Neural cell (in vitro differentiated cells): Measurements from ENCODE around the gene RAMP2. TPM values are rescaled to one million over a fixed set of nuclear protein-coding genes. Genes with fewer than 3 reads are reported as not detected.

Source experiments
- H2AFZ ChIP-seq: fragments of 200-600, 300-800 bp; sonication (generic), shearing (Covaris generic); 2 replicates; pipeline ENCODE4 v1.6.0; 2014; ENCODE audit warnings: low read depth, mild to moderate bottlenecking, antibody characterized with exemption, low read length, moderate library complexity
- H3F3A ChIP-seq: fragments of 200-600 bp; shearing (Covaris generic); 2 replicates; pipeline ENCODE4 v1.6.1; 2016; ENCODE audit warnings: mild to moderate bottlenecking, moderate library complexity, mixed read lengths, antibody characterized with exemption, low read length; ENCODE audit not compliant: insufficient read depth, poor library complexity, severe bottlenecking
- H3K27ac ChIP-seq: fragments of 200-600, 300-800 bp; sonication (generic), shearing (Covaris generic); 2 replicates; pipeline ENCODE4 v1.5.1; 2014; ENCODE audit warnings: mild to moderate bottlenecking, low read length, moderate library complexity
- H3K27me3 ChIP-seq: fragments of 300-800, 200-600 bp; sonication (generic), shearing (Covaris generic); 2 replicates; pipeline ENCODE4 v1.6.0; 2014; ENCODE audit warnings: mild to moderate bottlenecking, low read depth, low read length, moderate library complexity; ENCODE audit not compliant: insufficient read depth
- H3K36me3 ChIP-seq: fragments of 300-800, 200-600 bp; sonication (generic), shearing (Covaris generic); 2 replicates; pipeline ENCODE4 v1.5.1; 2014; ENCODE audit warnings: mild to moderate bottlenecking, antibody characterized with exemption, low read length, moderate library complexity; ENCODE audit not compliant: insufficient read depth
- H3K4me2 ChIP-seq: fragments of 300-800, 200-600 bp; sonication (generic), shearing (Covaris generic); 2 replicates; pipeline ENCODE4 v1.6.0; 2014; ENCODE audit warnings: mild to moderate bottlenecking, low read length
- H3K4me3 ChIP-seq: fragments of 300-800, 200-600 bp; sonication (generic), shearing (Covaris generic); 2 replicates; pipeline ENCODE4 v1.5.1; 2014; ENCODE audit warnings: mild to moderate bottlenecking, low read length, moderate library complexity
- H3K79me2 ChIP-seq: fragments of 200-600 bp; shearing (Covaris generic); replicated peaks from 2 replicates; pipeline ENCODE4 v1.6.0; 2014; ENCODE audit warnings: mild to moderate bottlenecking, low read length, moderate library complexity; ENCODE audit not compliant: insufficient read depth
- H3K9ac ChIP-seq: fragments of 300-800, 200-600 bp; sonication (generic), shearing (Covaris generic); 2 replicates; pipeline ENCODE4 v1.6.1; 2016; ENCODE audit warnings: mild to moderate bottlenecking, low read length, mixed read lengths
- H3K9me2 ChIP-seq: fragments of 200-600 bp; shearing (Covaris generic); 2 replicates; pipeline ENCODE4 v1.6.1; 2016; ENCODE audit warnings: mild to moderate bottlenecking, low read length, mixed read lengths; ENCODE audit not compliant: insufficient read depth
- H3K9me3 ChIP-seq: fragments of 200-600, 300-800 bp; sonication (generic), shearing (Covaris generic); 2 replicates; pipeline ENCODE4 v1.6.1; 2016; ENCODE audit warnings: mild to moderate bottlenecking, mixed run types, low read length, moderate library complexity, mixed read lengths
- H4K20me1 ChIP-seq: fragments of 200-600 bp; shearing (Covaris generic); 2 replicates; pipeline ENCODE4 v1.6.1; 2016; ENCODE audit warnings: mild to moderate bottlenecking, mixed run types; ENCODE audit not compliant: insufficient read depth
- CTCF ChIP-seq: fragments of 450-650 bp; IDR thresholded peaks from 2 replicates; pipeline ENCODE4 v1.5.1; 2014; ENCODE audit warnings: antibody characterized with exemption, mild to moderate bottlenecking, moderate library complexity; ENCODE audit not compliant: poor library complexity, severe bottlenecking
- EP300 ChIP-seq: fragments of 450-650 bp; conservative IDR thresholded peaks from 2 replicates; pipeline ENCODE4 v1.6.1; 2014; ENCODE audit warnings: antibody characterized with exemption, mild to moderate bottlenecking, moderate library complexity; ENCODE audit not compliant: poor library complexity, severe bottlenecking
- EZH2 ChIP-seq: fragments of 200-600, 300-800 bp; shearing (Covaris generic), sonication (generic); IDR thresholded peaks from 2 replicates; pipeline ENCODE4 v1.6.1; 2014; ENCODE audit warnings: antibody characterized with exemption, low read length, borderline replicate concordance, mild to moderate bottlenecking; ENCODE audit not compliant: insufficient read depth, poor library complexity, severe bottlenecking
- MXI1 ChIP-seq: fragments of 450-650 bp; conservative IDR thresholded peaks from 2 replicates; pipeline ENCODE4 v1.6.1; 2014; ENCODE audit warnings: antibody characterized with exemption, mild to moderate bottlenecking; ENCODE audit not compliant: poor library complexity, severe bottlenecking
- POLR2AphosphoS5 ChIP-seq: IDR thresholded peaks from 2 replicates; pipeline ENCODE4 v1.6.1; 2012
- RAD21 ChIP-seq: fragments of 450-650 bp; conservative IDR thresholded peaks from 2 replicates; pipeline ENCODE4 v1.6.1; 2014; ENCODE audit warnings: antibody characterized with exemption, mild to moderate bottlenecking, moderate library complexity
- SMC3 ChIP-seq: fragments of 450-650 bp; conservative IDR thresholded peaks from 2 replicates; pipeline ENCODE4 v1.6.1; 2014; ENCODE audit warnings: antibody characterized with exemption, mild to moderate bottlenecking, moderate library complexity; ENCODE audit not compliant: poor library complexity
- TAF1 ChIP-seq: IDR thresholded peaks from 2 replicates; pipeline ENCODE4 v1.6.1; 2012; ENCODE audit warnings: low read depth
- polyA plus RNA-seq: library from polyadenylated mRNA; depleted of rRNA; stranded (reverse); fragments of >200 nt; gene quantifications from 2 replicates; pipeline ENCODE4 v1.2.3, GENCODE V29; 2014
- TF ChIP-seq, protein P1 (sequence below): IDR thresholded peaks from 2 replicates; pipeline ENCODE4 v1.6.1; 2012; ENCODE audit warnings: borderline replicate concordance

Gene RAMP2
- polyA plus RNA-seq, 1 donor from 2014 or later, result 2.1 TPM

GRCh38 chr17:42759982-42760651 lies 910 bp upstream of the RAMP2 start:
- no peak overlapping the region for H3K4me2 ChIP-seq
- peaks cover 29% of the 10 kb centered on the region for H3K27me3 ChIP-seq
- peak overlapping the region; percentile 61 for H3K4me3 ChIP-seq
- H4K20me1 ChIP-seq, result no peaks in the 10 kb centered on the region
- H3K9me3 ChIP-seq, result no peaks in the 10 kb centered on the region
- H3K9me2 ChIP-seq, result no peaks in the 10 kb centered on the region
- H2AFZ ChIP-seq, result no peak overlapping the region
- TF ChIP-seq EP300, result no peak
- TF ChIP-seq SMC3, result no peak
- TF ChIP-seq EZH2, result no peak
- TF ChIP-seq TAF1, result no peak
- TF ChIP-seq POLR2AphosphoS5, result no peak
- TF ChIP-seq, protein P1, sequence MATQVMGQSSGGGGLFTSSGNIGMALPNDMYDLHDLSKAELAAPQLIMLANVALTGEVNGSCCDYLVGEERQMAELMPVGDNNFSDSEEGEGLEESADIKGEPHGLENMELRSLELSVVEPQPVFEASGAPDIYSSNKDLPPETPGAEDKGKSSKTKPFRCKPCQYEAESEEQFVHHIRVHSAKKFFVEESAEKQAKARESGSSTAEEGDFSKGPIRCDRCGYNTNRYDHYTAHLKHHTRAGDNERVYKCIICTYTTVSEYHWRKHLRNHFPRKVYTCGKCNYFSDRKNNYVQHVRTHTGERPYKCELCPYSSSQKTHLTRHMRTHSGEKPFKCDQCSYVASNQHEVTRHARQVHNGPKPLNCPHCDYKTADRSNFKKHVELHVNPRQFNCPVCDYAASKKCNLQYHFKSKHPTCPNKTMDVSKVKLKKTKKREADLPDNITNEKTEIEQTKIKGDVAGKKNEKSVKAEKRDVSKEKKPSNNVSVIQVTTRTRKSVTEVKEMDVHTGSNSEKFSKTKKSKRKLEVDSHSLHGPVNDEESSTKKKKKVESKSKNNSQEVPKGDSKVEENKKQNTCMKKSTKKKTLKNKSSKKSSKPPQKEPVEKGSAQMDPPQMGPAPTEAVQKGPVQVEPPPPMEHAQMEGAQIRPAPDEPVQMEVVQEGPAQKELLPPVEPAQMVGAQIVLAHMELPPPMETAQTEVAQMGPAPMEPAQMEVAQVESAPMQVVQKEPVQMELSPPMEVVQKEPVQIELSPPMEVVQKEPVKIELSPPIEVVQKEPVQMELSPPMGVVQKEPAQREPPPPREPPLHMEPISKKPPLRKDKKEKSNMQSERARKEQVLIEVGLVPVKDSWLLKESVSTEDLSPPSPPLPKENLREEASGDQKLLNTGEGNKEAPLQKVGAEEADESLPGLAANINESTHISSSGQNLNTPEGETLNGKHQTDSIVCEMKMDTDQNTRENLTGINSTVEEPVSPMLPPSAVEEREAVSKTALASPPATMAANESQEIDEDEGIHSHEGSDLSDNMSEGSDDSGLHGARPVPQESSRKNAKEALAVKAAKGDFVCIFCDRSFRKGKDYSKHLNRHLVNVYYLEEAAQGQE, result no peak
- no peak for TF ChIP-seq MXI1
- TF ChIP-seq RAD21, result no peak
- no peak for TF ChIP-seq CTCF
- no peak overlapping the region for H3K9ac ChIP-seq
- no peaks in the 10 kb centered on the region for H3F3A ChIP-seq
- H3K79me2 ChIP-seq, result no peaks in the 10 kb centered on the region
- no peak overlapping the region for H3K27ac ChIP-seq
- H3K36me3 ChIP-seq, result no peaks in the 10 kb centered on the region

DNA sequence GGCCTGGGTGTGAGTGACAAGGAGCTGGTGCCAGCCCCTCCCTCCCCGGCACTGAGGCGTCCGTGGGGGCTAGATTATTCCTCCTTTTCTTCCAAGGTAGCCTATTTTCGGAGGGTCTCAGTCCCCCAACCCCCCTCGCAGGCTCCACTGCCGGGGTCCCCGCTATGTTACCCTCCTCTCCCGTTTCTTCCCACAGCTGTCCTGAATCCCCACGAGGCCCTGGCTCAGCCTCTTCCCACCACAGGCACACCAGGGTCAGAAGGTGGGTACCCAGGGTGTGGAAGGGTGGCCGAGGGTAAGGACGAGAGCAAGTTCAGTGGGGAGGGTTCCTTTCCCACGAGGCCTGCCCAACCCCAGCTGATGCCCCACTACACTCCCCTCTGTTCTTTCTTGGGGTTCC lies 611 bp downstream of the RAMP2 start:
- Histone ChIP-seq H3K4me3 (peak overlapping the region; percentile 61), H3K9me3 (no peaks in the 10 kb centered on the region), H3K79me2 (no peaks in the 10 kb centered on the region), H2AFZ (no peak overlapping the region), H4K20me1 (no peaks in the 10 kb centered on the region), H3F3A (no peaks in the 10 kb centered on the region), H3K4me2 (no peak overlapping the region), H3K9ac (peak overlapping the region; percentile 49), H3K36me3 (no peaks in the 10 kb centered on the region), H3K27ac (no peak overlapping the region), H3K9me2 (no peaks in the 10 kb centered on the region), H3K27me3 (peaks cover 29% of the 10 kb centered on the region)
- TF ChIP-seq EZH2, result no peak
